Peyer's patch (tissue), 4 donors: ENCODE data around the gene CPHXL2. TPM values are rescaled to one million over a fixed set of nuclear protein-coding genes. Genes with fewer than 3 reads are reported as not detected.
A peak's percentile ranks its signal among the peaks of the same experiment; 100 is the strongest.

Experiments used
- DNase-seq, 3 donors: peaks; one replicate each; pipeline ENCODE4 v3.0.0-alpha.2; 2017 to 2019
- H3K27ac ChIP-seq, 4 donors: fragments of 200-600 bp; sonication (generic); one replicate each; pipeline ENCODE4 v1.5.1; 2016 to 2019
- H3K27me3 ChIP-seq, 2 donors: fragments of 200-600 bp; sonication (generic); one replicate each; pipeline ENCODE4 v1.5.1; 2019
- H3K36me3 ChIP-seq, 3 donors: fragments of 200-600 bp; sonication (generic); one replicate each; pipeline ENCODE4 v1.5.1; 2016 to 2019
- H3K4me1 ChIP-seq, 4 donors: fragments of 200-600 bp; sonication (generic); one replicate each; pipeline ENCODE4 v1.5.1; 2016 to 2019
- H3K4me3 ChIP-seq, 4 donors: fragments of 200-600 bp; sonication (generic); 1 replicate in 3 of 4; 2 replicates in 1 of 4; pipeline ENCODE4 v1.5.1; 2016 to 2019; ENCODE audit warnings: mild to moderate bottlenecking in 1 of 4
- H3K9me3 ChIP-seq, 4 donors: fragments of 200-600 bp; sonication (generic); one replicate each; pipeline ENCODE4 v1.5.1; 2016 to 2019; ENCODE audit warnings: mild to moderate bottlenecking in 1 of 4
- CTCF ChIP-seq, 6 experiments: fragments of 450-650 bp in 4 of 6; fragments of 200-600 bp in 2 of 6; sonication (generic) in 1 of 6; IDR thresholded peaks; one replicate each; pipeline ENCODE4 v1.5.1; 2017 to 2019; ENCODE audit warnings: antibody characterized with exemption in 6 of 6, mild to moderate bottlenecking in 3 of 6, moderate library complexity in 1 of 6
- POLR2A ChIP-seq, 2 donors: fragments of 450-650 bp; IDR thresholded peaks; one replicate each; pipeline ENCODE4 v1.5.1; 2017; ENCODE audit warnings: antibody characterized with exemption in 2 of 2, mild to moderate bottlenecking in 2 of 2, moderate library complexity in 2 of 2
- small RNA-seq, 2 donors: library from RNA; depleted of rRNA; stranded (forward); fragments of <200 nt; gene quantifications; one replicate each; pipeline ENCODE3, GENCODE V24; 2016
- total RNA-seq, 4 donors: library from RNA; depleted of rRNA; stranded (reverse); fragments of >200 nt; gene quantifications; one replicate each; pipeline ENCODE4 v1.1.0, GENCODE V29; 2016

The CPHXL2 gene
- total RNA-seq, 4 donors from 2014 or later: not detected

- no peak overlapping the region for H3K27ac ChIP-seq
- no peak for TF ChIP-seq POLR2A (IDR thresholded peaks at IDR 0.05)
- H3K27me3 ChIP-seq: no peaks in the 10 kb centered on the region
- H3K4me1 ChIP-seq: peaks cover 0 to 13% (median 5%) of the 10 kb centered on the region in 4 donors
- peaks cover 0 to 33% (median 0%) of the 10 kb centered on the region in 3 donors for H3K36me3 ChIP-seq
- no peaks in the 10 kb centered on the region for H3K9me3 ChIP-seq
- H3K4me3 ChIP-seq: no peak overlapping the region
- DNase-seq: no peak
Observed at GRCh38 chr16:75618780-75619179, 58.0 kb downstream of the CPHXL2 start.

GRCh38 chr16:75617121-75617520 is 59.7 kb downstream of the CPHXL2 start:
- peaks cover 0 to 10% (median 3%) of the 10 kb centered on the region in 4 donors for H3K4me1 ChIP-seq
- H3K27ac ChIP-seq: peak overlapping the region in 3 of 4 donors; percentile 2 to 26 (median 20)
- H3K27me3 ChIP-seq: no peaks in the 10 kb centered on the region
- no peak for DNase-seq
- peaks cover 0 to 46% (median 0%) of the 10 kb centered on the region in 3 donors for H3K36me3 ChIP-seq
- no peak overlapping the region for H3K4me3 ChIP-seq
- TF ChIP-seq POLR2A (IDR thresholded peaks at IDR 0.05): no peak
- no peak for TF ChIP-seq CTCF (IDR thresholded peaks at IDR 0.05)
- no peaks in the 10 kb centered on the region for H3K9me3 ChIP-seq

- DNase-seq: no peak
- Histone ChIP-seq H3K9me3 (no peaks in the 10 kb centered on the region), H3K4me1 (peaks cover 0 to 4% (median 0%) of the 10 kb centered on the region in 4 donors), H3K36me3 (peaks cover 0 to 52% (median 0%) of the 10 kb centered on the region in 3 donors), H3K27me3 (no peaks in the 10 kb centered on the region), H3K27ac (peak overlapping the region; percentile 2 to 31 (median 23)), H3K4me3 (no peak overlapping the region)
- TF ChIP-seq POLR2A (IDR thresholded peaks at IDR 0.05) (no peak), CTCF (IDR thresholded peaks at IDR 0.05) (no peak)
Observed at GRCh38 chr16:75616521-75617010, 60.2 kb downstream of the CPHXL2 start.

GRCh38 chr16:75615619-75616018 is 61.2 kb downstream of the CPHXL2 start:
- no peak overlapping the region for H3K4me3 ChIP-seq
- peaks cover 0 to 61% (median 0%) of the 10 kb centered on the region in 3 donors for H3K36me3 ChIP-seq
- TF ChIP-seq CTCF (IDR thresholded peaks at IDR 0.05) (no peak), POLR2A (IDR thresholded peaks at IDR 0.05) (no peak)
- no peaks in the 10 kb centered on the region for H3K4me1 ChIP-seq
- H3K27me3 ChIP-seq: no peaks in the 10 kb centered on the region
- no peak for DNase-seq
- H3K9me3 ChIP-seq: no peaks in the 10 kb centered on the region
- H3K27ac ChIP-seq: peak overlapping the region in 2 of 4 donors; percentile 26 to 31

- no peaks in the 10 kb centered on the region for H3K9me3 ChIP-seq
- no peaks in the 10 kb centered on the region for H3K27me3 ChIP-seq
- no peak for TF ChIP-seq CTCF (IDR thresholded peaks at IDR 0.05)
- no peak for TF ChIP-seq POLR2A (IDR thresholded peaks at IDR 0.05)
- no peak overlapping the region for H3K4me3 ChIP-seq
- H3K36me3 ChIP-seq: peaks cover 0 to 72% (median 0%) of the 10 kb centered on the region in 3 donors
- no peak for DNase-seq
- no peak overlapping the region for H3K27ac ChIP-seq
- H3K4me1 ChIP-seq: no peaks in the 10 kb centered on the region
Observed at GRCh38 chr16:75614066-75614897, 62.5 kb downstream of the CPHXL2 start.

Small RNA genes lying within 50 kb of the gene (small RNA-seq; reads per million reads assigned to genes)
- 0 reads per million in 2 donors for gene RN7SL520P

Other genes with a start within 250 kb of the CPHXL2 start
- 100 to 1,000 TPM; 125 to 205 (median 156) TPM for gene CFDP1, start 243.5 kb downstream of the CPHXL2 start, total RNA-seq
- 10 to 100 TPM; 37.1 to 95.1 (median 62.8) TPM for gene TMEM170A, start 212.3 kb downstream of the CPHXL2 start, total RNA-seq
- gene CHST6, start 181.6 kb downstream of the CPHXL2 start, total RNA-seq: 10 to 100 TPM in 3 of 4 donors, not detected in 1; 12.8 to 50.2 (median 22.3) TPM
- gene CHST5, start 140.9 kb downstream of the CPHXL2 start, total RNA-seq: 100 to 1,000 TPM in 1 of 4 donors, 10 to 100 TPM in 2, 1 to 10 TPM in 1; 5.8 to 160 (median 75.8) TPM
- 10 to 100 TPM in 1 of 4 donors, 1 to 10 TPM in 3; 3.3 to 17.9 (median 4.0) TPM for gene TMEM231, start 120.8 kb downstream of the CPHXL2 start, total RNA-seq
- gene GABARAPL2, start 110.6 kb downstream of the CPHXL2 start, total RNA-seq: 10 to 100 TPM; 52.0 to 80.9 (median 61.9) TPM
- 10 to 100 TPM; 39.2 to 74.1 (median 66.6) TPM for gene ADAT1, start 53.7 kb downstream of the CPHXL2 start, total RNA-seq
- gene KARS1, start 29.3 kb downstream of the CPHXL2 start, total RNA-seq: 10 to 100 TPM; 71.3 to 87.5 (median 82.7) TPM
- gene TERF2IP, start 29.2 kb downstream of the CPHXL2 start, total RNA-seq: 10 to 100 TPM; 28.9 to 31.0 (median 30.8) TPM
- gene DUXB, start 24.5 kb upstream of the CPHXL2 start, total RNA-seq: not detected
- gene CPHXL, start 49.5 kb upstream of the CPHXL2 start, total RNA-seq: not detected